GM19397 (cell line): ENCODE data around the gene MON1B.

ENCODE experiments used
- ATAC-seq: cut with Tn5 transposase; IDR thresholded peaks from one replicate; pipeline ENCODE4 v1.9.1; 2021; ENCODE audit warnings: mild to moderate bottlenecking, moderate library complexity; ENCODE audit not compliant: unreplicated experiment

Gene MON1B

DNA sequence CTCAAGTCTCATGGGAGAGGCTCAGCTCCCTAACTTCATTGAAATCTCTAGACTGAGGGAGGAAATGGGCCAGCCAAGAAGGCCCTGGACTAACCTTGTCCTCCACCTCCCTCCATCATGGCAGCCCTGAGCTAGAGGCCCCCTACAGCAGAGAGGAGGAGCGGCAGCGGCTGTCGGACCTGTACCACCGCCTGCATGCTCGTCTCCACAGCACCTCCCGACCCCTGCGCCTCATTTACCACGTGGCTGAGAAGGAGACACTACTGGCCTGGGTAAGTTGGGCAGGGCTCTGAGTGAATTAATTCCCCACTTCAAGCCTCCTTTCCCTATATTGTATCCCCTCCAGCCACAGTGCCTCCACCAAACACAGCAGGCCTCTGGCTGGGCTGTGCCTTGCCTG, 4.4 kb downstream of the MON1B start:
- no peak for ATAC-seq

DNA sequence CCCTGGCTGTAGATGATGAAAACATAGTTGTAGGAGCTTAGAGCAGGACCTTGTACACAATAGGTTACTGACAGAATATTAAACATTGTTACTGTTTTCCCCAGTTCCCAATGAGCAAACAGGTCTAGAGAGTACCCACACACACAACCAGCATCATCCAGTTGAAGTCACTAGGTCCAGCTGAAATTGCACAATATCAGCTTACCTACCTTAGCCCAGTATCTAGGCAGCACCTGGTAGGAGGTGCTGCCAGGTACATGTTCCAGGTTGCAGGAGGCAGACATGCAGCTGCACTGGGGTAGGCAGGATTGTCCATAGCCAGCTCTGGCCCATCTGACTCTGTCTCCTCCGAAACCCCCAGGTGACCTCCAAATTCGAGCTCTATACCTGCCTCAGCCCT, 6.8 kb downstream of the MON1B start:
- no peak for ATAC-seq

DNA sequence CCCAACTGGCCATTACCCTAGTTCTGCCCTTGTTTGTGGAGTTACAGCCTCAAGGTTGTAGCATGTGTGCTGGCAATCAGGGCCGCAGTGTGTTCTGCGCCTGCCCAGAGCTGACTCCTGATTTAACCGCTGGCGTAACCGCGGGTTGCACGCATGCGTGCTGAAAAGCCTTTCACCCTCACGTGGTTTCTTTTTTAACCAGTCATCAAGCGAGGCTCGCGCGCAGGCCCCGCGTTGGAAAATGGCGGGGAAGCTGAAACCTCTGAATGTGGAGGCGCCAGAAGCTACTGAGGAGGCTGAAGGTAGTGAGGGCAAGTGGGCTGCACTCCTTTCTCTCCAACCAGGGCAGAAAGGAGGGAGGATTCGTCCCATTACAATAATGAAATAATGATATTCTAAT, 8.2 kb downstream of the MON1B start, which contains the start of gene SYCE1L:
SYCE1L (plus strand) TSS at position 198 of the 400 bp plus-strand sequence; CDS start at position 242, 44 bp downstream.
- ATAC-seq = no peak

DNA sequence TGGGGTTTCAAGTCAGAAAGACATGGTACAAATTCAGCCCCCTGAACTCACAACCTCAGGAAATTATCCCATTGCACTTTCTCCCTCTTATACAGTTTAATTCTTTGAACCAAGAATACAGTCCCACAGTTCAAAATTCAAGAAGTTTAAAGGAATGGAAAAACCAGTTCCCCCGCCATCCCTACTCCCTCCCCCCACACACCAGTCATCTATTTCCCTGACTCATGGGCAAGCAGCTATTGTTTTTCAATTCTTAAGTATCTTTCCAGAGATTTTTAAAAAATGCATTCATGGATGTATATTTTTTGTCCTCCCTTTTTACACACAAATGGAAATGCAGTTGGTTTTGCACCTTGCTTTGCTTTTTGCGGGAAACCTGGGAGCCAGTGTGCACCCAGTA, 15.5 kb downstream of the MON1B start:
- no peak for ATAC-seq

DNA sequence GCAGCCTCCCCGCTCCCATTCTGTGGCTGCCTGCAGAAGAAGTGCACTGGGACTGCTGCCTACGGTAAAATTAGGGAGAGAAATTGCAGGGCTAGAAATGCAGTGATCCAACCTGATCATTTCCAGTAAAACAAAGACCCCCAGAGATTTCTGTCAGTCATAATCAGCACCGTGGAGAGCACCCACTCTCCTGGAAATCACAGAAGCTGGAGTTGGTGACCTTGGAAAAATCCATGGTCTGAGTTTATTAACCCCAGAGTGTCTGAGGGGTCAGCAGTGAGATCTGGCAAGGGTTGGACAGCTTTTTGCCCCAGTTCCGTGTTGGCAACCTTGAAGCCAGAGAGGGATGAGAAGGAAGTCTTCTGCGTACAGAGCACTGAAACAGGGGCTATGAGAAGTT, 16.0 kb downstream of the MON1B start:
- no peak for ATAC-seq

DNA sequence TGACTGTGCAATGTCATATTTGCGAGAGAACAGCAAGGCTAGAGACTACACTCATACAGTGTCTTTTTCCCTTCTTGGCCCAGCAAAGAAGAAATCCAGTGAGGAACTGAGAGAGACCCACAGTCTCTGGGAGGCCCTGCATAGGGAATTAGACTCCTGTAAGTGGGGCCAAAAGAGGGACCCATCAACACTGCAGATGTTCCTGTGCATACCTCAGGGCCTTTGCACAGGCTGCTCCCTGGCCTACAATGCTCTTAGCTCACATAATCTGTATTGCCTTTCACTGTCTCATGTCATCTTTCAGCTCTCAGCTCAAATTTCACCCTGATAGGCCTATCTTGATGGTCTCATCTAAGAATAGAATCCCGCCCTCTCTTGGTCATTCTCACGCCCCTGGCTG, 17.4 kb downstream of the MON1B start:
- ATAC-seq = no peak

DNA sequence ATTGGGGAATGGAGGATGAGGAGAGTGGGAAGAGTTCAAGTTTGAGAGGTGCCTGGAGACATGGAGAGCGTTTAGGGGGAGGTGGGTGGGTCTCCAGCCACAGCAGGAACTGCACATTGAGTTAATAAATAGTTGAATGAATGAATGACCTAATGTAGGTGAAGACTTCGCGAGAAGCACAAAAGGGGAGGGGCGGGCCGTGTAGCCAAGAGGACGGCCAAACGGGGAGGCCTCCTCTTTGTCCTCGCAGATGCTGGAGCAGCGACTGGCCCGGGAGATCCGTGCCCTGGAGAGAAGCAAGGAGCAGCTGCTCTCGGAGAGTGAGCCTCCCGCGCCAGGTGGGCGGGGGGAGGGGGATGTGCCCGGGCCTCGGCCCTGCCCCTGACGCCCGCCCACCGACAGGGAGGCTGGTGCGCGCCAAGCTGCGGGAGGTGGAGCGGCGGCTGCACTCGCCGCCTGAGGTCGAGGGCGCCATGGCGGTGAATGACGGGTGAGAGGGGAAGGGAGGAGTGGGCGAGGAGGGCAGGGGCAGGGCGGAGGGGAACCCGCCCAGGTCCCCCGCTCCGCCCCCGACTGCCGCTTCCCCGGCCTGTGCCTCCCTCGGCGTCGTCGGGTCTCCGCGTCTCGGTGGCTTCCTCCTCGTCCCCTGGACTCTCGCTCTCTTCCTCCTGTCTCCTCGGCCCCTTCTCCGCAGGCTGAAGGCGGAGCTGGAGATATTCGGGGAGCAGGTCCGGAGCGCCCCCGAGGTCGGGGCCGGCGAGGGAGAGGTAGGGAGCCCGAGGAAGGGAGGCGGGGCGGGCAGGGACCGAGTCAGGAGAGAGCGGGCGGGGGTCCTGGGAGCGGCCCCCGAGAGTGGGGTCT, 21.1 kb downstream of the MON1B start:
- ATAC-seq = peak; percentile 60

DNA sequence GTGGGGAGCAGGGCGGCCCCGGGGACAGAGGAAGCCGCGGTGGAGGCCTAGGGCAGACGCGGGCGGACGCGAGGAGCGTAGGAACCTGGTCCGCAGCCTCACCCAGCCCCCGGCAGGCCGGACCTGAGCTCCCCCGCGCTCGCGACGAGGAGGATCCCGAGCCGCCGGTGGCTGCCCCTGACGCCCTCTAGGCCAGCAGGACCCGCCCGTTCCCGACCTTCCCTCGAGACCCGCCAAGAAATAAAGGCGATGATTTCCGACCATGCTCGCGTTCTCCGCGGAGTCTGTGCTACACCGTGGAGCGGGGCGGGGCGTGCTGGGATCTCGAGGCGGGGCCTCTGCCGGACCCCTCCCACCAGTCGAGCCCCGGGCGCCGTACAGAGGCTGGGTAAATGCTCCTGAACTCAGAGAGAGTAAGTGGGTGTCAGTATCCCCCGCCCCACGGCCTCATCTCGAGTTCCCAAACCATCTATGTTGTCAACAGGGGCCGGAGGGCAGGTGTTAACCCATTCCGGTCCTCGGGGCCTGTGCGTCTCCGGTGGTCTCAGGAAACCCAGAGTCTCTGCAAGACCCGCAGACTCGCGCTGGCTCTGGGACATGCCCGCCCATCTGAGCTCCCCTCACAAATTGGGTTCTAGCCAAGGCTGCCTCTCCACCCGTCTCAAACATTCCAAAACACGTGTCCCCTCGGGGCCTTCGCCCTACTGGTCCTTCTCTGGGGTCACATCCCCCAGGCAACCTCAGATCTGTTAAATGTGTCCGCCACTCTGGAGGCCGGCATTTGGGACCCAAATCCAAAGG, 22.0 kb downstream of the MON1B start:
- peak; percentile 78 for ATAC-seq

DNA sequence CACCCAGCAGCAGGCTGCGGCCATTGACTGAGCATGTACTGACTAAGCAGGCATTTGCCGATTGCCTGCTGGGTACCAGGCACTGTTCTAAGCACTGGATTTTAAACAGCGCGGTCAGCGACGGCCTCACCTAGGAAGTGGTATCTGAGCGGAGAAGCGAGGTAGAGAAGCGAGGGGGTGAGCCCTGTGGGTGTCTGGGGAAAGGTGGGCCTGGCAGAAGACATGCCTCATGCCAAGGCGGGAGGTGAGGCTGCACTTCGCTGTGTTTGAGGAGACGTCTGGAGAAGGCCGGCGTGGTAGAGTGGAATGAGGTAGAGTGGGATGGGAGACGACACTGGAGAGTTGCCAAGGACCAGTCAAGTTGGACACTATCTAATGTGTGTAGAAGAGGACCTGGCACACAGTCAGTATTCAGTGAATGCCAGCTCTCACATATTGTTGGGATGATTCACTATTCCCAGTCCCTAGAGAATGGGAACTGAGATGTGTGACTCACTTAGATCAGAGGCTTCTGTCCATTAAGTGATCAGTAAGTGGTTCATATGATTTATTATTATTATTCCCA, 22.6 kb downstream of the MON1B start:
- no peak for ATAC-seq

DNA sequence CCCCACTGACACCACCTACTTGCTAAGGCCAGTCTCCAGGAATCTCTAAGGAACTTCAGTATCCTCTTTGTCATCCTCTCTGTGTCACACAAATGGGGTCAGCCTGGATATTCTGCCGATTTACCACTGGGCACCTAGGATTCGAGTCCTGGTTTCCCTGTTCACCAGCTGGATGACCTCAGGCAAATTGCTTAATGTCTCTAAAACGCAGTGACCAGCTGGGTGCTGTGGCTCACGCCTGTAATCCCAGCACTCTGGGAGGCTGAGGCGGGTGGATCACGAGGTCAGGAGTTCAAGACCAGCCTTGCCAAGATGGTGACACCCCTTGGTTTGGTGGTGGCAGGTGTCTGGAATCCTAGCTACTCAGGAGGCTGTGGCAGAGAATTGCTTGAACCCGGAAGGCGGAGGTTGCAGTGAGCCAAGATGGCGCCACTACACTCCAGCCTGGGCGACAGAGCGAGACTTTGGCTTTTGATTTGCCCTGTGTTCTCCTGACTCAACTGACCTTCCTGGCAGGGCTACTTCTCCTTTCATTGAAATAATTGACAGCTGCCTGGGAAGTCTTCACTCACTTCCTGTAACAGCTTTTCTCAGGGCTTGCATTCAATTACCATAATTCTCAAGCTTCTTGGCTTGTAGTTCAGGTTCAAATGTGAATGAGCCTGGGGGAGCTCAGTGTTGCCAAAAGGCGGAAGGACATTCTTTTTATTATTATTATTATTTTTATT, 23.6 kb downstream of the MON1B start:
- no peak for ATAC-seq

DNA sequence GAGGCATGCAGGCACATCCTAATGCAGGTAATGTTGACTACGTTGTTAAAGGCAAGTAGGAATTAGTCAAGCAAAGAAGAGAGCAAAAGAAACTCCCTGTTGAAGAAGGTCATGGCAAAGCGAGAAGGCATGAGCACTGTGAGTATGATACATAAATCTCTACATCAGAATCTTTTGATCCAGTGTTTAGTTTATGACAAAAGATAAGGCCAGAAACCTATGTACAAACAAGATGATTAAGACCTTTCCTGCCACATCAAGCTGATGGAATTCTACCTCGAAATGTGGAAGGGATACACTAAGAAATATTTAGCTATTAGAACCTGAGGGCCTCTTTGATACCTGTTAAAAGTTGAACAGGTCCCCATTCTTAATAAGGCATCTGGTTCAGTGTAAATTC, 28.4 kb downstream of the MON1B start:
- ATAC-seq = no peak

DNA sequence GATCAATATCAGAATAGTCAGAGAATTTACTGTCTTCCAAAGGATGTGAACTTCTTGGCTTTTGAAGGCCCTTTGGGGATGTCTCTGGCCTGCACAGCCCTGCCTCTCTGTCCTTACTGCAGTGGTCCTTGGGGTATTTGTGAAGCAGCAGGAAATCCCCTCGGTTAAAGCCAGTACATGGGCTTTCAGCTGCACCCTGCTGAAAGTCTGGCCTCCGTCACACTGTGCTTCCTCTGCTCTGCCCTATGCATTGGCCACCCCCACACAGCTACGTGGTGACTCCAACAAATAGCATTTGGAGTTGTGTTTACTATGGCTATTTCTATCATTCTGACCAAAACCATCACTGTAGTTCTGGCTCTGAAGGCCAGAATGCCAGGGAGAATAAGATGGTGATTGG, 29.4 kb downstream of the MON1B start:
- ATAC-seq = peak; percentile 78

DNA sequence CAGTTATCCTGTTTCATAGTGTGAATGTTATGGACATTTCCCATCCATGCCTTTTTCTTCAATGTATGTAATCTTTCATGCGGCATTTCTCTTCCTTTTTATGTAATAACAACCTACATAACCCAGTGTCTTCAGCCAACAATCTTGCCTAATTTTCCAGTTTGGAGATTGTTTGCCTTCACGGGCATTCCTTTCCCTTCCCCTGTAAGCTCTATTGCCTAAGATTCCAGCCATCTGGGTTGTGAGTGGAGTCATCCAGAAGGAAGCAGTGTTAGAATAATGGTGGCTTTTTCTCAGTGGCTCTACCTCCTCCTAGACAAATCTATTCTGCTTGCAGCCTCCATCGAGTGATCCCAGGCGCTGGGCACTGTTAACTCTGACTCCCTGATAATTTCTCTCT, 30.5 kb downstream of the MON1B start:
- no peak for ATAC-seq

DNA sequence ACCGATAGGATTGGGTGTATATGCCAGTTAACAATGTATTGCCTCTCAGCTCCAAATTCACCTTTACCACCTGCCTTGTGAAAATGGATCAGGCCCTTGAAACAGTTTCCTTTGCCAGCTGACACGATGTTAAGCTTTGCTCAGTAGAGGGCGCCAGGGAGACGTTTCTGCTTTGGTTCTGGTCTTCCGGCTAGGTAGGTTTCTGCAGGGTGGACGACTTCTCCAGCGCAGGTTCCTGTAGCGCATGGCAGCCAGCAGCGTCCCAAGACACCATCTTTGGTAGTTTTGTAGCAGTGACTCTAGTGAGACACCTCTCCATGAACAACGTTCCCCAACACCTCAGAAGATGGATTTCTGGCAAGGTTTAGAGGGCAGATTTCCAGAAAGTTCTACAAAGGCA, 32.2 kb downstream of the MON1B start:
- ATAC-seq = no peak

DNA sequence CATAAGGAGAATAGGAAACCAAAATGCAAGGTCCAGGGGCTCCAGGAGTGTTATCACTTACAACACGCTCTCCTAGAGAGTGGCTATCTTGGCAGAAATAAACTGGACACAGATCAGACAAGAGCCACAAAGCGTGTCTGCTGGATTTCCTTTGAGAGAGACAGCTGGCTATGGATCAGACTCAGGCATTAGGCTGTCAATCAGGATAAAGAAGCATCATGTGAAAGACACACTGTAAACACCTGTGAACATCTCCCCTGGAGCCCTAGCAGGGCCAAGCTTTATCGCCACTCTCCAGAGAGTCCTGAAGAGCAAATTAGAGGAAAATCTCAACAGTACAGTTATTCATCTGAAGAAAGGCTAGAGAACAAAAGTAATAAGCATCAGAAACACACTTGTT, 34.2 kb downstream of the MON1B start:
- no peak for ATAC-seq

DNA sequence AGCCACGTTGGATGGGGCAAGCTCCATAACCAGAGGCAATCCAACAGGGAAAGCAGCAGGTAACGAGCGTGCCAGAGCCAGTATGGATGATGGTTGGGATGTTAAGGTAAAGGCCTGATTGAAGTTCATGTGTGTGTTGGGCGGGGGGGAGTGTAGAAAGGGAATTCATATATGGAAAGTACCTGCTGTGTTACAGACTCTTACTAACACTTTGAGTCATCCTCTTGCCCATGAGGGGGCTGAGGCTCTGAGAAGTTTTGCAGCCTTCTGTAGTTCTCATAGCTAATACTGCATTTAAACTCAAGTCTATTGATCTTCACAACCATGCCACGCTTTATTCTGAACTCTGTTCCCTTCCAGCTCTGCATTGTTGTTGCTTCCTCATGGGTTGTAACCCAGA, 36.8 kb downstream of the MON1B start:
- ATAC-seq = peak; percentile 72

DNA sequence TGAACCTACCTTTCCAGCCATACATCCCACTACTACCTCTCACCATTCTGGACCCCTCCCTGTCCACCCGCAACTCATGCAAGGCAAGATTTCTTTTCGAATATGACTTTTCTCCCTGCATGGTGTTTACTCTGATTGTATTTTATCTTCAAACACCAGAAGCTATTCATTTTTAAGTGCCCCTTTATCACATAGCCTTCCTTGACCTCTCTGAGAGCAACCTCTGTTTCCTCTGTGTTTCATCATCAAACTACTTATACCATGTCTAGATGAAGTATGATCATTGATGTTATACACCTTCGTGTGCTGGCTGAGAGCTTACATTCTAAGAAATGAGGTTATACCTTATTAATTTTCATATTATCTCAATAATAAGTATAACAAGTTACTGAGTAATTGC, 40.1 kb downstream of the MON1B start:
- ATAC-seq = no peak

DNA sequence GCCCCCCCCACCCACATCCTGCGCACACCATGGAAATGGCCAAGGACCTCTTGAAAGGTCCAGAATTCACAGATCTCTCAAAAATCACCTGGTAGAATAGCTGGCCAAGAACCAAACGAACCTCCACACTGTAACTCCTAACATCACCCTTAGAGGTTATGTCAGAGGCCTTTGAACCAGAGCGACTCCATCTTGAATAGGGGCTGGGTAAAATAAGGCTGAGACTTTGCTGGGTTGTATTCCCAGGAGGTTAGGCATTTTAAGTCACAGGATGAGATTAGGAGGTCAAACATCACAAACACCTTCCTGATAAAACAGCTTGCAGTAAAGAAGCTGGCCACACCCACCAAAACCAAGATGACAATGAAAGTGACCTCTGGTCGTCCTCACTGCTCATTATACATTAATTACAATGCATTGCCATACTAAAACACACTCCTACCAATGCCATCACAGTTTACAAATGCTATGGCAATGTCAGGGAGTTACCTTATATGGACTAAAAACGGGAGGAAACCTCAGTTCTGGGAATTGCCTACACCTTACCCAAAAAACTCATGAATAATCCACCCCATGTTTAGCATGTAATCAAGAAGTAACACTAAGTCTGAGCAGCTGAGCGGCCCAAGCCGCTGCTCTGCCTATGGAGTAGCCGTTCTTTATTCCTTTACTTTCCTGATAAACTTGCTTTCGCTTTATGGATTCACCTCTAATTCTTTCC, 43.0 kb downstream of the MON1B start:
- no peak for ATAC-seq

DNA sequence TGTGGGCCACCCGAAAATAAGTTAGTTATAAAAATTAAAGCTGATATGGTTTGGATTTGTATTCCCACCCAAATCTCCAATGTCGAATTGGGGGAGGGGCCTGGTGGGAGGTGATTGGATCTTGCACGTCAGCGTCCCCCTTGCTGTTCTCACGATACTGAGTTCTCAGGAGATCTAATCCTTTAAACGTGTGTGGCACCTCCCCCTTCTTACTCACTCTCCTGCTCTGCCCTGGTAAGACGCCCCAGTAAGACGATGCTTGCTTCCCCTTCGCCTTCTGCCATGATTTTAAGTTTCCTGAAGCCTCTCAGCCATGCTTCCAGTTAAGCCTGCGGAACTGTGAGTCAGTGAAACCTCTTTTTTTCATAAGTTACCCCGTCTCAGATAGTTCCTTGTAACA, 43.6 kb downstream of the MON1B start:
- ATAC-seq = no peak

DNA sequence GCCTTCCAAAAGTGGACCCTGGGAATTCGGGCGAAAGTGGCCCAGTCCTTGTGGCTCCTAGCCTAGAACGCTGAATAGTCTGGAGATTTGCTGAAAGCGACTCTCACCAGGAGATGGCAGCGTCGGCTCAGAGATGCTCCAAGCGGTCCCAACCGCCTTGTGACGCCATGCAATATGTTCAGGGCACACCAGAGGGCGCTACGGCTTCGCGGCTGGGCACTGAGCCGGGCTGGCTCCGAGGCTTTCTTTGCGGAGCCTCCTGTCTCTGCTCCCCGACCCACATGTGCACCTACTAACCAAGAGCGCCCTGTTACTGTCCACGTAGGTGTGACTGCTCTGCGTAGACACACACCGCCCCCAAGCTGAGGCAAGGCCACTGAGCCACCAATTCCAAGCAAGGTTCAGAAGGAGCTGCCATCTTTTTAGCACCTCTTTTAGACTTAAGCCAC, 45.1 kb downstream of the MON1B start:
- peak; percentile 100 for ATAC-seq
